SK-N-SH treated with all-trans-retinoic acid at 6 μM for 48 hours (cell line): Measurements from ENCODE around the gene MRPL19.

Experiments
- ATAC-seq: fragments of 200-7000 bp; cut with Tn5 transposase; 3 replicates; pipeline ENCODE4 v1.9.1; 2020; ENCODE audit warnings: mild to moderate bottlenecking, moderate library complexity
- ARNTL ChIP-seq: fragments of 450-650 bp; formaldehyde crosslinking; IDR thresholded peaks from 2 replicates; pipeline ENCODE4 v1.5.0; 2020; ENCODE audit warnings: low read depth, mild to moderate bottlenecking, moderate library complexity, borderline replicate concordance
- BACH2 ChIP-seq: fragments of 250-450 bp; sonication (Bioruptor Pico); IDR thresholded peaks from 2 replicates; pipeline ENCODE4 v1.9.0; 2021; ENCODE audit warnings: mild to moderate bottlenecking, borderline replicate concordance
- CREB5 ChIP-seq: fragments of 250-450 bp; sonication (Bioruptor Pico); IDR thresholded peaks from 2 replicates; pipeline ENCODE4 v1.5.1; 2020; ENCODE audit warnings: low read depth, mild to moderate bottlenecking, moderate library complexity
- CSDC2 ChIP-seq: fragments of 250-450 bp; sonication (Bioruptor Pico); IDR thresholded peaks from 2 replicates; pipeline ENCODE4 v1.5.0; 2020; ENCODE audit warnings: mild to moderate bottlenecking, moderate library complexity
- ESRRG ChIP-seq: fragments of 250-450 bp; sonication (Bioruptor Pico); IDR thresholded peaks from 2 replicates; pipeline ENCODE4 v1.6.1; 2021; ENCODE audit warnings: mild to moderate bottlenecking
- GLIS3 ChIP-seq: fragments of 250-450 bp; sonication (Bioruptor Pico); IDR thresholded peaks from 2 replicates; pipeline ENCODE4 v1.5.0; 2020; ENCODE audit warnings: mild to moderate bottlenecking, moderate library complexity
- ISL1 ChIP-seq: fragments of 250-450 bp; sonication (Bioruptor Pico); IDR thresholded peaks from 2 replicates; pipeline ENCODE4 v2.1.2; 2022; ENCODE audit warnings: mild to moderate bottlenecking, moderate library complexity
- OSR1 ChIP-seq: fragments of 250-450 bp; sonication (Bioruptor Pico); IDR thresholded peaks from 2 replicates; pipeline ENCODE4 v1.8.0; 2022; ENCODE audit warnings: moderate library complexity, mild to moderate bottlenecking, inconsistent platforms
- PPARA ChIP-seq: fragments of 250-450 bp; sonication (Bioruptor Pico); IDR thresholded peaks from 2 replicates; pipeline ENCODE4 v1.5.0; 2020; ENCODE audit warnings: mild to moderate bottlenecking, borderline replicate concordance
- RARB ChIP-seq: fragments of 250-450 bp; sonication (Bioruptor Pico); IDR thresholded peaks from 2 replicates; pipeline ENCODE4 v1.8.0; 2021; ENCODE audit warnings: mild to moderate bottlenecking, moderate library complexity
- TOX ChIP-seq: fragments of 250-450 bp; sonication (Bioruptor Pico); IDR thresholded peaks from 2 replicates; pipeline ENCODE4 v1.8.0; 2021; ENCODE audit warnings: mild to moderate bottlenecking, moderate library complexity, borderline replicate concordance
- ZC3H10 ChIP-seq: fragments of 250-450 bp; sonication (Bioruptor Pico); IDR thresholded peaks from 2 replicates; pipeline ENCODE4 v1.5.1; 2021; ENCODE audit warnings: mild to moderate bottlenecking, moderate library complexity
- ZFP3 ChIP-seq: fragments of 250-450 bp; sonication (Bioruptor Pico); IDR thresholded peaks from 2 replicates; pipeline ENCODE4 v1.5.0; 2020; ENCODE audit warnings: mild to moderate bottlenecking, moderate library complexity
- ZFP30 ChIP-seq: fragments of 450-650 bp; formaldehyde crosslinking; IDR thresholded peaks from 2 replicates; pipeline ENCODE4 v1.5.0; 2022; ENCODE audit warnings: mild to moderate bottlenecking, moderate library complexity
- ZNF565 ChIP-seq: fragments of 450-650 bp; formaldehyde crosslinking; conservative IDR thresholded peaks from 2 replicates; pipeline ENCODE4 v1.5.0; 2020; ENCODE audit warnings: low read depth, mild to moderate bottlenecking, moderate library complexity
- ZNF70 ChIP-seq: fragments of 450-650 bp; formaldehyde crosslinking; IDR thresholded peaks from 2 replicates; pipeline ENCODE4 v1.5.0; 2020; ENCODE audit warnings: mild to moderate bottlenecking, moderate library complexity
- ZNF8 ChIP-seq: fragments of 450-650 bp; formaldehyde crosslinking; IDR thresholded peaks from 2 replicates; pipeline ENCODE4 v1.5.0; 2020; ENCODE audit warnings: mild to moderate bottlenecking, moderate library complexity
- TF ChIP-seq, protein P1 (sequence below): fragments of 250-450 bp; sonication (Bioruptor Pico); IDR thresholded peaks from 2 replicates; pipeline ENCODE4 v1.5.1; 2021; ENCODE audit warnings: mild to moderate bottlenecking, moderate library complexity
- TF ChIP-seq, protein P2 (sequence below): fragments of 250-450 bp; sonication (Bioruptor Pico); IDR thresholded peaks from 2 replicates; pipeline ENCODE4 v1.8.0; 2020; ENCODE audit warnings: mild to moderate bottlenecking, moderate library complexity, borderline replicate concordance

Gene MRPL19

GRCh38 chr2:75614162-75614651 lies 32.4 kb upstream of the MRPL19 start:
- TF ChIP-seq OSR1: no peak
- no peak for TF ChIP-seq ZNF565
- TF ChIP-seq ISL1 (CRISPR knock-in tag): no peak
- TF ChIP-seq ZFP3 (CRISPR knock-in tag): no peak
- TF ChIP-seq ARNTL: no peak
- TF ChIP-seq CREB5 (CRISPR knock-in tag): no peak
- no peak for TF ChIP-seq RARB (CRISPR knock-in tag)
- no peak for TF ChIP-seq PPARA
- TF ChIP-seq, protein P1, sequence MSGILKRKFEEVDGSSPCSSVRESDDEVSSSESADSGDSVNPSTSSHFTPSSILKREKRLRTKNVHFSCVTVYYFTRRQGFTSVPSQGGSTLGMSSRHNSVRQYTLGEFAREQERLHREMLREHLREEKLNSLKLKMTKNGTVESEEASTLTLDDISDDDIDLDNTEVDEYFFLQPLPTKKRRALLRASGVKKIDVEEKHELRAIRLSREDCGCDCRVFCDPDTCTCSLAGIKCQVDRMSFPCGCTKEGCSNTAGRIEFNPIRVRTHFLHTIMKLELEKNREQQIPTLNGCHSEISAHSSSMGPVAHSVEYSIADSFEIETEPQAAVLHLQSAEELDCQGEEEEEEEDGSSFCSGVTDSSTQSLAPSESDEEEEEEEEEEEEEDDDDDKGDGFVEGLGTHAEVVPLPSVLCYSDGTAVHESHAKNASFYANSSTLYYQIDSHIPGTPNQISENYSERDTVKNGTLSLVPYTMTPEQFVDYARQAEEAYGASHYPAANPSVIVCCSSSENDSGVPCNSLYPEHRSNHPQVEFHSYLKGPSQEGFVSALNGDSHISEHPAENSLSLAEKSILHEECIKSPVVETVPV (CRISPR knock-in tag): no peak
- no peak for TF ChIP-seq ZNF70 (CRISPR knock-in tag)
- no peak for ATAC-seq

DNA sequence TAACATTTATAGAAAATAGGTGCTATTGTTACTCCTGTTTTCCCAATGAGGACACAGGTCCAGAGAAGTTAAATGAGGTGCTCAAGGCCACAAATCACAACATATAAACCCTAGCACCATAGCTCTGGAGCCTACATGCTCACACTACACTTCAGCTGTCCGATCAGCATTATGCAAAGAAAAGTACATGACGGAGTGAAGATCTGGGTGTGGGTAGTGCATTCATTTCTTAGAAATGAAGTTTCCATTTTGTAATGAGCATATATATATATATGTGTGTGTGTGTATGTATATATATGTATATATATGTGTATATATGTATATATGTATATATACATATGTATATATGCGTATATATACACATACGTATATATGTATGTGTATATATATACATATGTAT lies 30.2 kb upstream of the MRPL19 start:
- TF ChIP-seq TOX (CRISPR knock-in tag) (no peak), CSDC2 (CRISPR knock-in tag) (no peak), ESRRG (CRISPR knock-in tag) (no peak), ZNF70 (CRISPR knock-in tag) (no peak), ZFP30 (no peak), PPARA (no peak), ZFP3 (CRISPR knock-in tag) (no peak), BACH2 (no peak), ISL1 (CRISPR knock-in tag) (no peak), RARB (CRISPR knock-in tag) (no peak), ZNF8 (CRISPR knock-in tag) (no peak), GLIS3 (CRISPR knock-in tag) (no peak)
- TF ChIP-seq, protein P1 (CRISPR knock-in tag): no peak
- TF ChIP-seq, all 23 proteins: peak for 0
- ATAC-seq: no peak

DNA sequence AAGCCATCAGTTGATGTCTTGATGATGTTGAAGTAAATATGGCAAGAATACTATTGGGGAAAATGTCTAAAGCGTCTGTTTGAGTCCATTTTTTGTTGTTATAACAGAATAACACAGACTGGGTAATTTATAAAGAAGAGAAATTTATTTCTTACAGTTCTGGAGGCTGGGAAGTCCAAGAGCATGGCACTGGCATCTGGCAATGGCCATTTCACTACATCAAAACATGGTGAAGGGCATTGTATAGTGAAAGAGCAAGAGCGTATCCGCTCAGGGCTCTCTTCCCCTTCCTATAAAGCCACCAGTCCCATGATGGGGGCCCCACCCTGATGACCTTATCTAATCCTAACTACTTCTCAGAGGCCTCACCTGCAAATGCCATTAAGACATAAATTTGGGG lies 29.6 kb upstream of the MRPL19 start:
- ATAC-seq: no peak
- TF ChIP-seq ZFP3 (CRISPR knock-in tag) (no peak), ZNF565 (no peak), ARNTL (no peak), CREB5 (CRISPR knock-in tag) (no peak), ISL1 (CRISPR knock-in tag) (no peak), ZFP30 (no peak)
- TF ChIP-seq, protein P2, sequence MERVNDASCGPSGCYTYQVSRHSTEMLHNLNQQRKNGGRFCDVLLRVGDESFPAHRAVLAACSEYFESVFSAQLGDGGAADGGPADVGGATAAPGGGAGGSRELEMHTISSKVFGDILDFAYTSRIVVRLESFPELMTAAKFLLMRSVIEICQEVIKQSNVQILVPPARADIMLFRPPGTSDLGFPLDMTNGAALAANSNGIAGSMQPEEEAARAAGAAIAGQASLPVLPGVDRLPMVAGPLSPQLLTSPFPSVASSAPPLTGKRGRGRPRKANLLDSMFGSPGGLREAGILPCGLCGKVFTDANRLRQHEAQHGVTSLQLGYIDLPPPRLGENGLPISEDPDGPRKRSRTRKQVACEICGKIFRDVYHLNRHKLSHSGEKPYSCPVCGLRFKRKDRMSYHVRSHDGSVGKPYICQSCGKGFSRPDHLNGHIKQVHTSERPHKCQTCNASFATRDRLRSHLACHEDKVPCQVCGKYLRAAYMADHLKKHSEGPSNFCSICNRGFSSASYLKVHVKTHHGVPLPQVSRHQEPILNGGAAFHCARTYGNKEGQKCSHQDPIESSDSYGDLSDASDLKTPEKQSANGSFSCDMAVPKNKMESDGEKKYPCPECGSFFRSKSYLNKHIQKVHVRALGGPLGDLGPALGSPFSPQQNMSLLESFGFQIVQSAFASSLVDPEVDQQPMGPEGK: no peak

DNA sequence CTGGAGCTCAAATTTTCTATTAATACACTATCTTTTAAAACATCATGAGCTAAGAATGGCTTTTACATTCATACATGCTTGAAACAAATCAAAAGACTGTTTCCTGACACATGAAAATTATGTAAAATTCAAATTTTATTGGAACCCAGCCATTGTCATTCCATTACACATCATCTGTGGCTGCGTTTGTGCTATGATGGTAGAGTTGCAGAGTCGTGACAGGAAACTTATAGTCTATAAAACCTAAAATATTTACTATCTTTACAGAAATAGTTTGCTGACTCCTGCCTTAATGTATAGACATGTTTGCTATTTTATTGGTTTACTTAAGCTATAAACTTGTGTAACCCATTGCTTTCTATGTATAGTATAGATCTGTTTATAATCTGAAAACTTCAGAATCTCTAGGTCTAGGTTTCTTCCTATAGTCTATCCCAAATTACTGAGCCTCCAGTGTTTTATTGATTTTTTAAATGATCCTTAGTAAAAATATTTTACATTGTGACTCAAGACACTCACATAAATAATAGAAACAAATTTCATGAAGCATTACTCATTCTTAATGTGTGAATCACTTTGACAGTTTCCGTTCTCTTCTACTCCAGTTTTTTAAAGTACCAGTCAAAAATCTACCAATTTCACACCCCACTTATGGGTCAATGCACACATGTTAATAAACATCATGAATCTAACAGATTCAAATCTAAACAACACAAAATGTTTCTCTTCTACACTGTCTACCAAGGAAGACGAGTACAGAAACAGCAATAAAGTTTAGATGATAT lies 26.4 kb upstream of the MRPL19 start:
- no peak for ATAC-seq
- TF ChIP-seq CSDC2 (CRISPR knock-in tag): no peak
- no peak for TF ChIP-seq ZC3H10 (CRISPR knock-in tag)
- TF ChIP-seq BACH2: no peak
- no peak for TF ChIP-seq ESRRG (CRISPR knock-in tag)
- TF ChIP-seq OSR1: no peak
- no peak for TF ChIP-seq ZNF8 (CRISPR knock-in tag)
- no peak for TF ChIP-seq TOX (CRISPR knock-in tag)
- TF ChIP-seq ARNTL: no peak
- TF ChIP-seq, all 23 proteins: peak for 0
